ENCODE measurements around the gene EPHX1.

GRCh38 chr1:225770561-225771248, 39.2 kb upstream of the EPHX1 start:
- no peak for TF ChIP-seq CTCF (IDR thresholded peaks at IDR 0.05; ENCODE audit: low read depth, low read length, missing input control)
- TF ChIP-seq NR2F2 (IDR thresholded peaks at IDR 0.05), result peak; percentile 73
- TF ChIP-seq REST (IDR thresholded peaks at IDR 0.05), result no peak
- no peak for TF ChIP-seq ATF3 (IDR thresholded peaks at IDR 0.05)
- no peak for TF ChIP-seq JUND (IDR thresholded peaks at IDR 0.05)

Measured in liver (tissue), 3 donors.